HEK293 (cell line): ENCODE measurements around the gene MIEF2.

Experiments
- MZF1 ChIP-seq: fragments of 450-650 bp; formaldehyde crosslinking; IDR thresholded peaks from 2 replicates; pipeline ENCODE4 v1.5.1; 2017; ENCODE audit warnings: missing biosample characterization, missing genetic modification characterization, borderline replicate concordance
- REPIN1 ChIP-seq: fragments of 450-650 bp; formaldehyde crosslinking; IDR thresholded peaks from 2 replicates; pipeline ENCODE4 v1.5.1; 2017; ENCODE audit warnings: missing biosample characterization, missing genetic modification characterization, low read depth
- ZNF114 ChIP-seq: fragments of 450-650 bp; formaldehyde crosslinking; IDR thresholded peaks from 2 replicates; pipeline ENCODE4 v1.5.0; 2017; ENCODE audit warnings: missing biosample characterization, missing genetic modification characterization
- ZNF560 ChIP-seq: fragments of 450-650 bp; formaldehyde crosslinking; IDR thresholded peaks from 2 replicates; pipeline ENCODE4 v1.5.1; 2017; ENCODE audit warnings: missing biosample characterization, missing genetic modification characterization, borderline replicate concordance
- ZNF837 ChIP-seq: fragments of 450-650 bp; formaldehyde crosslinking; IDR thresholded peaks from 2 replicates; pipeline ENCODE4 v1.5.1; 2016; ENCODE audit warnings: missing biosample characterization, missing genetic modification characterization

DNA sequence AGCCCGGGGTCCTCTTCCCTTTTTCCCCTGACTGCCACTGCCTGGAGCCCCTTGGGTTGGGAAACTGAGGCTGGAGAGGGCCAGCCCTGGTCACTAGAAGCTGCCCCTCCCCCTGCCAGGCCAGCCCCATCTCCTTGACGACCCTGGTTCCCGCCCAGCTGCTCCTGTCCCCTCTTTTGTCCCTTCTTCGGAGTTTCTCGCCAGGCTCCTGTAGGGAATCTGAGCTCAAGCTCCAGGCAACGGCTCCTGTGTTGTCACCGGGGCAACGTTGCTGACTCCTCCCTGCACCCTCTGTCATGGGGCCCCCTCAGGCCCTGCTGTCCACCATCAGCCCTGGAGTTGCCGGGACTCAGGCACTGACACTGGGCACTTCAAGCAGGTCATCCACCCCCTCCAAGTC lies 29.3 kb upstream of the MIEF2 start:
- no peak for TF ChIP-seq ZNF114 (tag by site-specific recombination)
- no peak for TF ChIP-seq REPIN1 (tag by site-specific recombination)
- TF ChIP-seq MZF1 (tag by site-specific recombination) = no peak
- TF ChIP-seq ZNF560 (tag by site-specific recombination) = no peak
- no peak for TF ChIP-seq ZNF837 (tag by site-specific recombination)
